Fibroblast of skin of abdomen (primary cell): ENCODE data around the gene SMC5.
"Not testable (repeated sequence)": the region's sequence is repeated elsewhere in the genome, so short reads cannot be mapped to it uniquely, and the experiment has no call there.

Source experiments
- DNase-seq: peaks from one replicate; pipeline ENCODE4 v3.0.0-alpha.2; 2013

The SMC5 gene

GRCh38 chr9:70263421-70263820 lies 4.6 kb downstream of the SMC5 start:
- DNase-seq: no peak

- DNase-seq: no peak
Measured at GRCh38 chr9:70278305-70278704, 19.5 kb downstream of the SMC5 start.

GRCh38 chr9:70283848-70284247 lies 25.1 kb downstream of the SMC5 start:
- no peak for DNase-seq

- peak; percentile 5 for DNase-seq
Measured at GRCh38 chr9:70285246-70285645, 26.5 kb downstream of the SMC5 start.

GRCh38 chr9:70285981-70286598 lies 27.3 kb downstream of the SMC5 start:
- no peak for DNase-seq

GRCh38 chr9:70290626-70291025 lies 31.8 kb downstream of the SMC5 start:
- DNase-seq: no peak

- DNase-seq: no peak
Measured at GRCh38 chr9:70291446-70291845, 32.7 kb downstream of the SMC5 start.

GRCh38 chr9:70292253-70292652 lies 33.5 kb downstream of the SMC5 start:
- no peak for DNase-seq

GRCh38 chr9:70293214-70293613 lies 34.4 kb downstream of the SMC5 start:
- no peak for DNase-seq

- DNase-seq: no peak
Measured at GRCh38 chr9:70297141-70297540, 38.4 kb downstream of the SMC5 start.

GRCh38 chr9:70298245-70298771 lies 39.5 kb downstream of the SMC5 start:
- DNase-seq: no peak

GRCh38 chr9:70303268-70303667 lies 44.5 kb downstream of the SMC5 start:
- peak; percentile 48 for DNase-seq

GRCh38 chr9:70304810-70305209 lies 46.0 kb downstream of the SMC5 start:
- no peak for DNase-seq

- no peak for DNase-seq
Measured at GRCh38 chr9:70315389-70315788, 56.6 kb downstream of the SMC5 start.

GRCh38 chr9:70318002-70318401 lies 59.2 kb downstream of the SMC5 start:
- DNase-seq: no peak

GRCh38 chr9:70322096-70322495 lies 63.3 kb downstream of the SMC5 start:
- no peak for DNase-seq

GRCh38 chr9:70324963-70325362 lies 66.2 kb downstream of the SMC5 start:
- peak; percentile 70 for DNase-seq

GRCh38 chr9:70328625-70329024 lies 69.8 kb downstream of the SMC5 start:
- DNase-seq: not testable (repeated sequence)

GRCh38 chr9:70340572-70340971 lies 81.8 kb downstream of the SMC5 start:
- DNase-seq: peak; percentile 18

- no peak for DNase-seq
Measured at GRCh38 chr9:70347046-70347445, 88.3 kb downstream of the SMC5 start.

GRCh38 chr9:70352356-70352755 lies 93.6 kb downstream of the SMC5 start:
- DNase-seq: peak; percentile 33

GRCh38 chr9:70352802-70353201 lies 94.0 kb downstream of the SMC5 start:
- DNase-seq: peak; percentile 6

- no peak for DNase-seq
Measured at GRCh38 chr9:70355801-70356200, 97.0 kb downstream of the SMC5 start.

- DNase-seq: no peak
Measured at GRCh38 chr9:70362952-70363351, 104.2 kb downstream of the SMC5 start.

- no peak for DNase-seq
Measured at GRCh38 chr9:70363760-70364159, 105.0 kb downstream of the SMC5 start.
